Measurements from ENCODE around the gene INPP4B.

Gene INPP4B

GRCh38 chr4:142341268-142341667 lies 504.8 kb downstream of the INPP4B start:
- no peak for DNase-seq (ENCODE audit: low spot score)

GRCh38 chr4:142339053-142339452 lies 507.0 kb downstream of the INPP4B start:
- DNase-seq (ENCODE audit: low spot score), result no peak

- no peak for DNase-seq (ENCODE audit: low spot score)
These were observed 509.7 kb downstream of the INPP4B start for GRCh38 chr4:142336251-142336934.

GRCh38 chr4:142334931-142335330 lies 511.2 kb downstream of the INPP4B start:
- DNase-seq (ENCODE audit: low spot score), result no peak

GRCh38 chr4:142331646-142332045 lies 514.5 kb downstream of the INPP4B start:
- no peak for DNase-seq (ENCODE audit: low spot score)

- DNase-seq (ENCODE audit: low spot score), result no peak
These were observed 515.0 kb downstream of the INPP4B start for GRCh38 chr4:142331132-142331531.

- no peak for DNase-seq (ENCODE audit: low spot score)
These were observed 515.8 kb downstream of the INPP4B start for GRCh38 chr4:142330311-142330710.

- DNase-seq (ENCODE audit: low spot score), result no peak
These were observed 516.8 kb downstream of the INPP4B start for GRCh38 chr4:142329313-142329712.

- DNase-seq (ENCODE audit: low spot score), result no peak
These were observed 519.9 kb downstream of the INPP4B start for GRCh38 chr4:142326181-142326580.

- DNase-seq (ENCODE audit: low spot score), result no peak
These were observed 521.5 kb downstream of the INPP4B start for GRCh38 chr4:142324572-142324971.

GRCh38 chr4:142322996-142323395 lies 523.1 kb downstream of the INPP4B start:
- DNase-seq (ENCODE audit: low spot score), result no peak

GRCh38 chr4:142318280-142318679 lies 527.8 kb downstream of the INPP4B start:
- DNase-seq (ENCODE audit: low spot score), result no peak

GRCh38 chr4:142316913-142317312 lies 529.2 kb downstream of the INPP4B start:
- no peak for DNase-seq (ENCODE audit: low spot score)

GRCh38 chr4:142316025-142316424 lies 530.1 kb downstream of the INPP4B start:
- no peak for DNase-seq (ENCODE audit: low spot score)

- DNase-seq (ENCODE audit: low spot score), result no peak
These were observed 531.4 kb downstream of the INPP4B start for GRCh38 chr4:142314686-142315085.

- DNase-seq (ENCODE audit: low spot score), result no peak
These were observed 531.9 kb downstream of the INPP4B start for GRCh38 chr4:142314247-142314646.

- no peak for DNase-seq (ENCODE audit: low spot score)
These were observed 533.7 kb downstream of the INPP4B start for GRCh38 chr4:142312391-142312790.

GRCh38 chr4:142311916-142312315 lies 534.2 kb downstream of the INPP4B start:
- DNase-seq (ENCODE audit: low spot score), result no peak

GRCh38 chr4:142309772-142310171 lies 536.3 kb downstream of the INPP4B start:
- no peak for DNase-seq (ENCODE audit: low spot score)

GRCh38 chr4:142307857-142308256 lies 538.2 kb downstream of the INPP4B start:
- DNase-seq (ENCODE audit: low spot score), result no peak

GRCh38 chr4:142297313-142297712 lies 548.8 kb downstream of the INPP4B start:
- no peak for DNase-seq (ENCODE audit: low spot score)

GRCh38 chr4:142293536-142293935 lies 552.6 kb downstream of the INPP4B start:
- no peak for DNase-seq (ENCODE audit: low spot score)

GRCh38 chr4:142292231-142292630 lies 553.9 kb downstream of the INPP4B start:
- no peak for DNase-seq (ENCODE audit: low spot score)

- no peak for DNase-seq (ENCODE audit: low spot score)
These were observed 554.6 kb downstream of the INPP4B start for GRCh38 chr4:142291299-142292050.
